Activated gamma-delta T cell treated with Interleukin-2 at 50 U/mL for 16 hours (primary cell): ENCODE measurements around the gene APBB2.

Experiments
- DNase-seq: peaks from one replicate; pipeline ENCODE4 v3.0.0-alpha.2; 2020

The APBB2 gene

GRCh38 chr4:41133454-41134018 lies 80.8 kb downstream of the APBB2 start:
- DNase-seq: no peak

GRCh38 chr4:41132055-41132683 lies 82.2 kb downstream of the APBB2 start:
- no peak for DNase-seq

- DNase-seq: no peak
Measured at GRCh38 chr4:41129936-41130440, 84.4 kb downstream of the APBB2 start.

GRCh38 chr4:41129128-41129754 lies 85.1 kb downstream of the APBB2 start:
- DNase-seq: no peak

- DNase-seq: no peak
Measured at GRCh38 chr4:41125558-41126311, 88.6 kb downstream of the APBB2 start.

- DNase-seq: no peak
Measured at GRCh38 chr4:41124916-41125548, 89.3 kb downstream of the APBB2 start.

GRCh38 chr4:41122775-41123174 lies 91.6 kb downstream of the APBB2 start:
- no peak for DNase-seq

GRCh38 chr4:41122309-41122708 lies 92.0 kb downstream of the APBB2 start:
- DNase-seq: no peak

- DNase-seq: no peak
Measured at GRCh38 chr4:41121906-41122305, 92.4 kb downstream of the APBB2 start.

GRCh38 chr4:41120297-41121217 lies 93.8 kb downstream of the APBB2 start:
- DNase-seq: no peak

- no peak for DNase-seq
Measured at GRCh38 chr4:41119867-41120295, 94.5 kb downstream of the APBB2 start.

GRCh38 chr4:41111791-41112190 lies 102.6 kb downstream of the APBB2 start:
- DNase-seq: no peak

GRCh38 chr4:41110050-41110449 lies 104.3 kb downstream of the APBB2 start:
- no peak for DNase-seq

- DNase-seq: no peak
Measured at GRCh38 chr4:41108481-41108880, 105.9 kb downstream of the APBB2 start.

- DNase-seq: no peak
Measured at GRCh38 chr4:41106694-41107419, 107.5 kb downstream of the APBB2 start.

- DNase-seq: no peak
Measured at GRCh38 chr4:41106081-41106480, 108.3 kb downstream of the APBB2 start.

GRCh38 chr4:41104155-41104554 lies 110.2 kb downstream of the APBB2 start:
- DNase-seq: no peak

- no peak for DNase-seq
Measured at GRCh38 chr4:41103657-41104056, 110.7 kb downstream of the APBB2 start.

GRCh38 chr4:41102414-41103092 lies 111.8 kb downstream of the APBB2 start:
- DNase-seq: no peak
